Colon (tissue), 2 donors: Measurements from ENCODE around the gene PACRG.

ENCODE experiments used
- FAIRE-seq: peaks from 2 replicates; lab custom pipeline; 2012; peaks lifted over from hg19 to GRCh38; lab: Jason Lieb, UNC
- donor health status: control.
- donor health status: control.

PACRG gene

DNA sequence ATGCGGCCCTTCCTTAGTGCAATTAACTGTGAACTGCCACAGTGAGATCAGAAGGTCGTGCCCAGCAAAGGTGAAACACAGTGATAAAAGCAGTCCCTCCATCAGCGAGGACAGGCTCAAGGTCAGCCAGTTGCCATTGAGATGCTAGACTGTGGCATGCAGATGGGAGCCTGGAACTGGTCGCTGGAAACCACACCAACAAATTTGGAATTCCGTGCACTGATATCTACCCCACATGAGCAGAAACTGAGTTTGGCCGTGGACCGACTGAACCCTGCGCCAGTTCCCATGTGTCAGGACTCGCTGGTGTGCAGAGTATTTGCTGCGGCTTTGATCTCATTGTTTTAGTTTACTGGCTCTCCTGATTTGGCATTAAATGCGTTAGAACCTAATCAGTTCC lies 561.1 kb downstream of the PACRG start:
- no peak for FAIRE-seq

DNA sequence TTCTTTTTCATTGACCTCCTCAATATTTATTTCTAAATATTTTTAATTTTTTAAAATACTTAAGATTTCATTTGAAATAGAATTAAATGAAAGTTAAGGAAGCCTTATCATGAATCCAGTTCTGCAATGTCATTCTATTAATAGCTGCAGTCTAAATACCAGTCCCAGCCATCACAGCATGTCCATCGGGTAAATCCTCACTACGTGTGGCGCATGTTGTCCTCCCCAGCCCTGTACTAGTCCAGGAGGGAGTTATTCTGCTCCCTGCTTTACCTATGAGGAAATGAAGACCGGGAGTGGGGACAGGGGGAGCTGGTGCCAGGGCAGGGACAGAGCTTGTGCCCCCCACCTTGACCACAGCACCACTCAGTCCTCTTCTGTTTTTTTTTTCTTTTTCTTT lies 561.7 kb downstream of the PACRG start:
- no peak for FAIRE-seq

DNA sequence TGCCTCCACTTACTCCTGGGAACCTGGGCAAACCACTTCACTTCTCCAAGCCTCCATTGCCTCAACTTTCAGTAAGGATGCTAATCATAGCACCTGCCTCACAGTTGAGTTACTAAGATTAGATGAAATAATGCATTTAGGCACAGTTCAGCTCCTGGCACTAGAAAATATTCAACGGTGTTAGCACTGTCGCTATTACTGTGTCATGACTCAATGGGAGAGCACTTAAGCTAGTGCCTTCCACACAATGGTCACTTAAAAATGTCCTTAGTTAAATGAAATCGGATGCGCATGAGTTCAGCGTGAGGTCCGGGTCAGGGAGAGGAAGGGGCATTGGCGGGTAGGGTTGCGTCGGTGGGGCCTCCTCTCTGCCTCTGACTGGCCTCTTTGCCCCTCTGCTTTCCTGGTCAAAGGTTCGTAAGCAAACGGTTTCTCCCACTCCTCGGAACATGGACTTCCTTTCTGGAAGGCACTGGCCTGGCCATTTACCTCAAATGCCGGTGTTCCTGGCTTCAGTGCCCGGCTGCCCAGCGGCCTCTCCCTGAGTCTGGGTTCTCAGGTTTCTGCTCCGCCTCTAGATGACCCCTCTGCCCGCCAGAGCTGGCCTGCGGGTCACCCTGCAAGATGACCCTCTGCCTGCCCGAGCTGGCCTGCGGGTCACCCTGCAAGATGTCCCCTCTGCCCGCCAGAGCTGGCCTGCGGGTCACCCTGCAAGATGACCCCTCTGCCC lies 562.9 kb downstream of the PACRG start:
- no peak for FAIRE-seq

DNA sequence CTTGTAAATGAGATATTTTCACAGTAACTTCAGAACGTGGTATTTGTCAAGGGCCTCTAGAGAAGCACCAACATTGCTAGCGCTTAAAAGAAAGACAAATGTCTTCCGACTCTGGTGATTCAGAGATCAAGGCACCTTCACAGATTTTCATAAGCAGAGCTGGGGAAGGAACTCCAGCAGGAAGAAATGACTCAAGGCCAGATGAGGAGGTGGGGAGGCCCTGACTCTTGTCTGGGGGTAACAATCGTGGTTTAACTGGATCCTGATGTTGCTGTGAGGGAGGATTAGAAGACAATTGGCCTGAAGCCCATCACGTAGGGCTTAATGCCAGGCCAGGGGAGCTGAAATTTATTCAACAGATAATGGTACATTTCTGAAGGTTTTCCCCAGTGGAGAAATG lies 563.8 kb downstream of the PACRG start:
- no peak for FAIRE-seq

DNA sequence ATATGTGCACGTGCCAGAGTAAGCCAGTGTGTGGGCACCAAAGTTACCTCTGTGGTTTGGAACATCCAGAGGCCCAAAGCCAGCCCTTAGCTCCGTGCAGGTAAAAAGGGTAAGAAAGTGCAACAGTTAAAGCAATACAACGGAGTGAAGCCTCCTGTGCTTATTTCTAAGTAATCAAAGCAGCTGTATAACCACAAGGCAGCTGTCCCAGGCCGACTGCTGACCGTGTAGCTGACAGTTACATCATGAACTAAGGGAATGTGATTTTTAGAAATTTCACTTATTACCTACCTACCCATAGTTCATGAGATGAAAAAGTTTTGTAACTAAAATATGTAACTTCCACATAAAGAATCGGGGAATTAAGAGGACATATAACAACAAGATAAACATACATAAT lies 565.5 kb downstream of the PACRG start:
- FAIRE-seq = no peak

DNA sequence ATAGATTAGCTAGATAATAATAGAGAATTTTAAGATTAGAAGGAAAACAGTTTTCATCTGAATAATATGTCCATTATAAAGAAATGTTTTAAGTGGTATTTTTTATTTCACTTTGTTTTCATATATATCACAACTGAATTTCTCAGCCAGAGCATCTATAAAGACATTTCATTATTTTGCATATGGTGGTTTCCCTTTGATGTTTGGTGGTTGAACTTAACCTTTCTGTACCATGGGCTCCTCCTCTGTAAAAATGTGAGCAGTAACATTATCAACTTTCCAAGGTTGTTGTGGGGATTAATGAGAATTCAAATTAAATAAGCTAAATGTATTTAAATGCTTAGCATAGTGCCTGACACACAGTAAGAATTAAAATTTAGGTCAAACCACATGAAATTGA lies 567.0 kb downstream of the PACRG start:
- FAIRE-seq = no peak

DNA sequence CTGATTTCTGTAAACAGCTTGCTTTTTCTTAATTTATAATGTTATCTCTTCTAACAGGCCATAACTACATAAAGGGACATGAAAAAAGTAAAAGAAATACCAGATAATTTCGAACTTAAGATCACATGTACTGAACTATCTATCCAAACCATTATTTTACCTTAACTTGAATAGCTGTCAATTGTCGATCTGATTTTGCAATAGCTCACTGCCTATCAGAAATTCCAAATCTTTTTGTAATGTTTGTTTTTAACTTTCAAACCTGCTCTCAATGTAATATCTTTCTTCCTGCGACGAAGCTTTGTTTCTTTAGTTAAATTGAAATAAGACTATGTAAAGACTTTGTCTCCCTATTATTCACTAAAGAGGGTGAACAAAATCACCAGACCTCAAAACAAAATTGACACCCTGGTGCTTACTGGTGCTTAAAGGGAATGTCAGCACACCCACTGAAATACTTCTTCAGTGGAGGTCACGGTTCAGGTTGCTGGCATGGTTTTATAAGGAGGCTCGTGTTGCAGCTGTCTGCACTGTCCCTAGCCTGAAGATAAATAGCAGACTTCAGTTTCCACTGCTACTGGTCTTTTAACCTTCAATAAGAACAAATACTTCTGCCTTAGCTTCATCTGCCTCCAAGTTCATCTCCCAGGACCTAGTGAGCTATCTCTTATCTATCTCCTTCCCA lies 569.2 kb downstream of the PACRG start:
- no peak for FAIRE-seq

DNA sequence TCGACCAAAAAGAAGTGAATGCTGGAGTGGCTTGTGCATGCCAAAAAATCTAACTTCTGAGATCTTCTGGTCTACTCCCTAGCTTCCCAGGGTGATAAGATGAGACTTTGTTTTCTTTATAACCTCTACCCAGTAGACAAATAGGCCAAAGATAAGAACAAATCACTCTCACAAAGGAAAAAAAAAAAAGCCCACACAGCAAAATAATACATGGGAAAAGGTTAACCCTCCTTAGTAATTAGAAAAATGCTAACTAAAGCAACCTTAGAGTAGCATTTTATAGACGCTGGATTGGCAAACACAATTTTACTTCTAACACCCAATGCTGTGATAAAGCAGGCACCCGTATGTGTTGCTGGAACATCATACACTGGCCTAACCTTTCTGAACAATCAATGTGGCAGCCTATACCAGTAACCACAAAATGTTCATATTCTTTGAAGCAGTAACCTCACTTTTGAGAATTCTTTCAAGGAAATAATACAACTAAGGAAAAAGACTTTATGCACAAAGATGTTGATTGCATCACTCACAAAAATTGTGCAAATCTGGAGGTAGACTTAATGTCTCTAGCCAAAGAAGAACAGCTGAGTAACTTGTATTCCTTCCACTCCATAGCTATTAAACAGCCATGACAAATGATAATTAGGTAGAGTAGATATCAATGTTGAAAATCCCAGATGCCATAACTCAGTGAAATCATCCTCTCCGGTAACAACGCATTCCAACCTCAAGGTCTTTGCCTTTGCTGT lies 570.5 kb downstream of the PACRG start:
- FAIRE-seq = no peak

DNA sequence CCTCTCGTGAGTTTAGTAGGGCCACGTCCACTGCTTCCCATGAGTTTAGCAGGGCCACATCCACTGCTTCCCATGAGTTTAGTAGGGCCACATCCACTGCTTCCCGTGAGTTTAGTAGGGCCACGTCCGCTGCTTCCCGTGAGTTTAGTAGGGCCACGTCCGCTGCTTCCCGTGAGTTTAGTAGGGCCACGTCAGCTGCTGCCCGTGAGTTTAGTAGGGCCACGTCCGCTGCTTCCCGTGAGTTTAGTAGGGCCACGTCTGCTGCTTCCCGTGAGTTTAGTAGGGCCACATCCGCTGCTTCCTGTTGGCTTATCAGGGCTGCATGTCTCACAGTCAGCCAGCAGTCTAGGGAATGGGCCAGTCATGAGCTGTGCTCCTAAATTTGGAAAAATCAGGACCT lies 573.1 kb downstream of the PACRG start:
- no peak for FAIRE-seq

DNA sequence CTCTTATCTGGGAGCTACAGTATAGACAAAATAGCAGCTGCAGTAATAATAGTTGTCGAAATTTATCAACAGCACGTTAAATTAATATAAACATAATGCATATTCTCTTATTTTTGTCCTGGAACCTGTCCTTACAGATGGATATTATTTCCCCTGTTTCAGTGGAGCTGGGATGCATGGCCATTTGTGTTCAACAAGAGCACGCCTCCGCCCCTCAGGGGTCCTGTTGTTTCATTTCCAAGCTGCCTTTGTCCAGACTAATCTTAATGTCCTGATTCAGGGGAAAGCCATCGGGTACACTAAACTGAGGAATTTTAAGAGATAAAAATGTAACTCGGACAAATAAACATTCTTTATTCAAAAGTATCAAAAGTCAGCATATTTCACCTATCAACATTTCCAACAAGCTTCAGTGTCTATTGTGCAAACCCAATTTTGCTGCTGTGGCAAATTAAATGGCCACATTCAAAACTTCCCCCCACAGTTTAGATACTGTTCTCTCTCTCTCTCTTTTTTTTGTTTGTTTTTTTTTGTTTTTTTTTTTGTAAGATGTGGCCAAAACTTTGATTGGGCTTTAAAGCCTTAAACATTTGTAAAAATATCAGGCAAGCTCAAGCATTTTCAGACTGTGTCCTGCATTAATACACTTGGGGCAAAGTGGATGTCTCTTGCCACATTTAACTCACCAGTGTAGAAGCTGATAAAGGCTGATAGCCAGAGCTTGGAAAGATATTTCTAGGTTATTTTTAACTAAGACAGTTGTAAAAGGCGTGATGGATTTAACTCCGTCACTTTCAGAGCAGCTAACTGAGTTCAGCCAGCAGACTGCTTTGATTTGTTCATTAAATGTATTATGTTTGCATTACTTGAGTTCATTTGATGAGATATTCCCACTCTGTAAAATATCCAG lies 574.2 kb downstream of the PACRG start:
- FAIRE-seq = no peak

DNA sequence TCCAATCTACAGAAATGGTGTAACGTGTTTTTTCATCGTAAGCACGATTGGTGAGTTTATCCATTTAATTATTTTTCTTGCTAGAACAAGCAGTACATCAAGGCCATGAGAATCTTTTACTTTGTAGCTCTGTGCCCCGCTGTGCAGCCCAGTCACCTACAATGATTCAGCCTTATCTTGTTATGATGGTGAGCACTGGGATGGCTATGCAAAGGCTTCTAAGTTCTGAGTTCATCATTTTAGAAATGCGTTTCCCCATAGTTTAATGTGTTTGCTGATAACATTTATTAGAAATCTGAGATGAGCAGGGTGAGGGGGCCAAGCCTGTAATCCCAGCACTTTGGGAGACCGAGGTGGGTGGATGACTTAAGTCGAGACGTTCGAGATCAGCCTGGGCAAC lies 575.0 kb downstream of the PACRG start:
- no peak for FAIRE-seq

DNA sequence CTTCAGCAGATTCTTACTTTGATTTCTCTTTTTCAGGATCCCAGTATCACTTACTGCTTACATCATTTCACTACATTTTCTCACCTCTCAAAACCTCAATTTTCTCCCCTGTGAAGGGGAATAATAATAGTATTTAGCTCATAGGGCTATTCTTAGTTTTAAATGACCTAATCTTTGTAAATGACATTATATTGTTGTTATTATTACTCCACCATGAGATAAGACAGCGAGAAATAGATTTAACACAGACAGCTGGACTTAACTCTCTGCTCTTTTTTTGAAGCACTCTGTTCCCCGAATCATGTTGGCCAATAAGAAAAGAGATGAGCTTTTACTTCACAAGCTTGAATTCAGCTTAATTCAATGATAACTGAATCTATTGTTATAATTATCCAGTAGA lies 578.2 kb downstream of the PACRG start:
- no peak for FAIRE-seq

DNA sequence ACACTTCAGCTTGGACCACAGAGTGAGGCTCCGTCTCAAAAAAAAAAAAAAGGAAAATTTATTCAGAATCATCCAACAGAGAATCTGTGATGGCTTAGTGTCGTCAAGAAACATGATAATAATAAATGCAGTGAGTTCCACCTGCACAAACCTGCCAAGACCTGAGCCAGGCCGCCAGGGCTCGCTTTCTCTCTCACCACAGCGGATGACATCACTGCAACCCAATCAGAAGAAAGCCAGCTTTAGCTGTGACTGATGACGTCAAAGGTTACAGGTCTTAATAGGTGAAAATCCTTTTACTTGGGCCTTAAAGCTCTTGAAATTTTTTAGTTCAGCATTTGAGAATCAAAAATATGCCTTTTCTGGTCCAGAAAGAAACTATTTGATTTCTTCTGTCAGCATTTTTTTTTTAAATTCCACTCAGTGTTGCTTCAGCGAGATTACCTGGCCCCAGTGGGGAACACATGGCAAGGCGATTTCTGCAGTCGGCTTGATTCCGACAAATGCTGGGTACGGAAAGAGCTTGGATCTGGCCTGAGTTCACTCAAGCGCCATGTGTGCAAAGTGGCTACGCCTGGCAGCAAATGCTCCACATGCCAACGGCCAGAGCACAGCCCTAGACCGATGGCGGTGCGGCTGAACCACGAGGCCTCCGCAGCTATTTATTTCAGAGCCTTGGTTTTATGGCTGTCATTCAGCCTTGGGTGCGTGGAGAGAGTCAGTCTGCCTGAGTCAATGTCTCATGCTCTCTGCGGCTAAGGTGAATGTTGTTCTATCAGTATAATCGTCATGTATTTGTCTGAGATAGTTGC lies 581.1 kb downstream of the PACRG start:
- FAIRE-seq = no peak

DNA sequence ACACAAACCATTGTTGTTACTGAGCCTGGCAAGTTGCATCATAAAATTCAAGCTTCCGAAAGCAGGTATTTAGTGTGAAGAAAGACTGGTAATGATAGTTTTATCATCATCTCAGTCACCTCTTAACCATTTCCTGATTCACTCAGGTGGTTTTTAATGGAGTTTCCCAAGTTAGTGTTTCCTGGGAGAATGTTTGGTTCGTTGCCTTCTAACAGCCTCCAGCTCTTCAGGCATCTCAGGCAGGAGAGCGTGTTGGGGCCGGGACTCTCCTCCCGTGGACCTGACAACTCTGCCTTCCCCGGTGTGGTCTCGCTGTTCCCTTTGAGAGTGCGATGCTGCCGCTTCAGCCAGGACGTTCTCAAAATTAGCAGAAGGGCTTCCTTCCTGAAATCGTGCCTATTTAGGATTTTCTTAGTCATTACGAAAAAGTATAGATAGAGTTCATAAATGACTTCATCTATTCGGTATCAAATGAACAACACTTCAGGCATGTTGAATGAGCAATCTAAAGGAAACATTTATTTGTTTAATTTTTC lies 581.8 kb downstream of the PACRG start:
- FAIRE-seq = no peak

DNA sequence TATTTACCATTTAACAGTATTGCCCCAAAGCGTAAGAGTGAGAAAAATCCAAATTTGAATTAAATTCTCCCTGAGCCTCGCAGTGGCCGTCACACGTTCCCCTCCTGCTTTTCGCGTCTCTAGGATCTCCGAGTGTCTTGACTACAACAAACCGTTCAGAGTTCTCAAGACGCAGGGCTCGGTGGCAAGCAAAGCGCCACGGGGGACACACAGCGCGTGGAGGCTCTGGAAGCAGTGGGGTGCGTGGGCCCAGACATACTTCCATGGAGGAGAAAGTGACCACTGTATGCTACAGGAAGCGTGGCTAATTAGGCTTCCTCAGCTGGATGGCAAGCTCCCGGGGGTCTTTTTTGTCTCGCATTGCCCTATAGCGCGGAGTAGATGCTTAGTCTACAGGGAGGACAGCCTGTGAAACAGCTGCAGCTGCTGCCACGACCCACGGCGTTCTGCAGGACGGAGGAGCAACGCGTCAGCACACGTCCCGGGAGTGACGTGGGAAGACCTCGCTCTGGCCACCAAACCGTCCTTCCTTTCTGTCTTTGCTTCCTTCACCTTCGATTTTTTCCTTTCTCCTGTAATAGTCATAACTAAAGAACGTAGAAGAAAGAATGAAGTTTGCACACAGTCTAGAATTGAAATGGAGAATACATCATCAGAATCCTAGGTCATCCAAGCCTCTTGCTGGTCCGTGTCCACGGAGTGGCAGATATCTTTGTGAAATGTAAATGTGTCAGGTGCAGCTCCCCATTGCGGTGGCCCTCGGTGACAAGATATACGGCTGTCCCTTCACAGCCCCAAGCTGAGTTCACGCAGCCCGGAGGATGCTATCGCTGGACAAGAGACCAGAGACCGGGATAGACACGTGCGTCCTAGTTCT lies 582.6 kb downstream of the PACRG start:
- FAIRE-seq = no peak

DNA sequence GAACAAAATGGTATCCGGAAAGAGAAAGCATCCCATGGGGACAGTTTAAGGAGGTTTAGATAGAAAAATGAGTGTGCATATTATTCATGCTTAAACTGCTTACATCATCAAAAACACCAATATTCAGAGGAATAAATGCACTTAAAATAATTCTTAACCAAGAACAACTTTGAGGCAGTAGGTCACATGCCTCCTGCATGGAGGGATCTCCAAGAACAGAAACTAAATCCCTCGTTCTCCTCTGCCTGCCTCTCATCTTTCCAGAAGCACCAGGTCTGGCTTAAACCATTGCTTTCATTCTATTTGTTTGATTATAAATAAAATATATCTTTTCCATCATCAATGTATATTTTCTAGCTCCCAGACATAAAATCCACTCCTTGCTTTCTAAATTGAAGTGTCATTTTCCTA lies 583.2 kb downstream of the PACRG start:
- no peak for FAIRE-seq

DNA sequence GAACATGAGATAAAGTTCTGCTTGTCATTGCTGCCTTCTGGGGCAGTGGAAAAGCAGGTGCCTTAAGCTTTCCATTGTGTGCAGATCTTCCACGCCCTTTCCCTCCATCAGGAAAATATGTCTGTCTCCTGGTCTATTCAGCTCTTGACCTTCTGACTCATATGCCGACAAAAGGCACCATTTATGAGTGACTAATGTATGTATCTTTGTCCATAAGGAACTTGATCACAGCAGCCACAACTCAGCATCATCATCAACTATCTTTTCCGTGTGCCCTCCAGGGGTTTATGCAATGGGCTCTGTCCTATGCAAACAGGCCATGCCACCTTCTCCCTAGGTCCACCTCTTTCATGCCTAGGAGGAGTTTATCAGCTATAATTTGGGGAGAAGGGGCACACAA lies 584.1 kb downstream of the PACRG start:
- FAIRE-seq = no peak

DNA sequence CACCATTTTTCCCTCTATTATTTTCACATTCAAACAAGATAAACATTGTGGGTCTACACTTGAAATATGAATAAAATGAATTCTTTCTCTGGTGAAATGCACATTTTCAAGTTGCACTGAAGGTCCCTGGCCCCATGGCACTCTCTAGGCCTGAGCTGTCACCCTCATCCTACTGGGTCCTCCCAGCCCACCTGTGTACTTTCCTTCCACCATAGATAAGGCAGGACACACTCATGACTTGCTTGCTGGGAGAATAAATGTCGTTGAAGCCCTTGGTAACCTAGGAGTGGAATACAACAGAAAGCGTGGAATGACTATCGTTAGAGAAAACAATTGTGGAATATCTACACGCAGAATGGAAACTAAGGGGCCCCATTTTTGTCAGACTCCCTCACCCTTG lies 585.8 kb downstream of the PACRG start:
- FAIRE-seq = no peak

DNA sequence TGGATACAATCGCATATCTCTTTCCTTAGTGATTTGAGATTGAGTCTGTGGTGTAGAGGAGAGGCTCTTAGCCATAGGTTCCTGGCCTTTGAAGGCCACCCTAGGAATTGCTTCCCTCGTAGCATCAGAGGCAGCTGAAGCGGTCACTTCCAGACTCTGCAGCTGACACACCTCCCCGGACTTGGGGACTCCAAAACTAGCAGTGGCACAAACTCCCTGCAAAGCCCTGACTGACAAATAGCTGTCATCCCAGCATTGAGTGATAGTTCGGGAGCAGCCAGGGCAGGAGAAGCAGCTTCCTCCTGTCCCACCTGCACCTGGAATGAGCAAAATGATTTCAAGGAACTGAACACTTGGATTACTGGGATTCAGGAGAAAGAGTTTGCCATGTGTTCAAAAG lies 586.2 kb downstream of the PACRG start:
- no peak for FAIRE-seq
